Loucy (cell line): Measurements from ENCODE around the gene UQCR11.

Experiments used
- H2AFZ ChIP-seq: fragments of 200-600 bp; sonication (generic); 2 replicates; pipeline ENCODE4 v1.6.0; 2016; ENCODE audit warnings: antibody characterized with exemption, mild to moderate bottlenecking, low read length, moderate library complexity
- H3F3A ChIP-seq: fragments of 200-600 bp; 2 replicates; pipeline ENCODE4 v1.6.0; 2016; ENCODE audit warnings: antibody characterized with exemption, low read depth, mild to moderate bottlenecking
- H3K27me3 ChIP-seq: fragments of 200-600 bp; sonication (generic); 2 replicates; pipeline ENCODE4 v1.6.1; 2014; ENCODE audit warnings: low read length, mild to moderate bottlenecking; ENCODE audit not compliant: insufficient read depth, poor library complexity, severe bottlenecking
- H3K36me3 ChIP-seq: fragments of 200-600 bp; sonication (generic); 2 replicates; pipeline ENCODE4 v1.6.1; 2016; ENCODE audit warnings: low read length; ENCODE audit not compliant: insufficient read depth
- H3K4me1 ChIP-seq: fragments of 200-600 bp; sonication (generic); 2 replicates; pipeline ENCODE4 v1.5.1; 2014; ENCODE audit warnings: low read length, mild to moderate bottlenecking; ENCODE audit not compliant: insufficient read depth, poor library complexity, severe bottlenecking
- H3K4me2 ChIP-seq: fragments of 200-600 bp; sonication (generic); 2 replicates; pipeline ENCODE4 v1.6.0; 2014; ENCODE audit warnings: antibody characterized with exemption, low read length, low read depth, mild to moderate bottlenecking; ENCODE audit not compliant: poor library complexity, severe bottlenecking
- H3K4me3 ChIP-seq: fragments of 200-600 bp; sonication (generic); 2 replicates; pipeline ENCODE4 v1.5.1; 2014; ENCODE audit warnings: low read length, mild to moderate bottlenecking, mixed read lengths; ENCODE audit not compliant: poor library complexity, severe bottlenecking
- H3K79me2 ChIP-seq: fragments of 200-600 bp; sonication (generic); 2 replicates; pipeline ENCODE4 v1.6.1; 2014; ENCODE audit warnings: low read length; ENCODE audit not compliant: insufficient read depth
- H3K9ac ChIP-seq: fragments of 200-600 bp; sonication (generic); 2 replicates; pipeline ENCODE4 v1.6.0; 2014; ENCODE audit warnings: mild to moderate bottlenecking, low read depth, low read length, moderate library complexity; ENCODE audit not compliant: poor library complexity, severe bottlenecking
- H3K9me2 ChIP-seq: fragments of 200-600 bp; sonication (generic); replicated peaks from 2 replicates; pipeline ENCODE4 v1.6.1; 2016; ENCODE audit warnings: low read depth, low read length, mixed read lengths
- H3K9me3 ChIP-seq: fragments of 200-600 bp; sonication (generic); 2 replicates; pipeline ENCODE4 v1.6.1; 2014; ENCODE audit warnings: mild to moderate bottlenecking, antibody characterized with exemption, low read length, low read depth; ENCODE audit not compliant: insufficient read depth
- H4K20me1 ChIP-seq: fragments of 200-600 bp; sonication (generic); 2 replicates; pipeline ENCODE4 v1.6.0; 2014; ENCODE audit warnings: antibody characterized with exemption, low read length, mild to moderate bottlenecking; ENCODE audit not compliant: insufficient read depth, poor library complexity, severe bottlenecking
- CTCF ChIP-seq: fragments of 200-600 bp; sonication (generic); conservative IDR thresholded peaks from 2 replicates; pipeline ENCODE4 v1.5.1; 2014; ENCODE audit warnings: mild to moderate bottlenecking, antibody characterized with exemption, low read length
- EZH2phosphoT487 ChIP-seq: fragments of 200-600 bp; IDR thresholded peaks from 2 replicates; pipeline ENCODE4 v1.6.1; 2018; ENCODE audit warnings: antibody characterized with exemption, mild to moderate bottlenecking, moderate library complexity, borderline replicate concordance

The UQCR11 gene

GRCh38 chr19:1630811-1631210 lies 25.5 kb upstream of the UQCR11 start:
- Histone ChIP-seq H3K4me2 (no peak overlapping the region), H3K4me1 (no peaks in the 10 kb centered on the region), H3F3A (no peaks in the 10 kb centered on the region), H3K36me3 (peaks cover 67% of the 10 kb centered on the region; the same call in 1 of the 2 replicates), H3K79me2 (peaks cover 51% of the 10 kb centered on the region), H3K9me3 (no peaks in the 10 kb centered on the region), H3K4me3 (no peak overlapping the region), H3K27me3 (no peaks in the 10 kb centered on the region), H2AFZ (no peak overlapping the region), H4K20me1 (peaks cover 55% of the 10 kb centered on the region), H3K9ac (no peak overlapping the region), H3K9me2 (no peaks in the 10 kb centered on the region)
- TF ChIP-seq EZH2phosphoT487, result no peak
- TF ChIP-seq CTCF, result no peak

- no peaks in the 10 kb centered on the region for H3K4me1 ChIP-seq
- H3K27me3 ChIP-seq, result no peaks in the 10 kb centered on the region
- H3K9me3 ChIP-seq, result no peaks in the 10 kb centered on the region
- no peaks in the 10 kb centered on the region for H3K9me2 ChIP-seq
- H3K79me2 ChIP-seq, result peaks cover 43% of the 10 kb centered on the region
- H3K9ac ChIP-seq, result no peak overlapping the region
- no peaks in the 10 kb centered on the region for H3F3A ChIP-seq
- H3K4me2 ChIP-seq, result no peak overlapping the region
- H3K4me3 ChIP-seq, result no peak overlapping the region
- peaks cover 67% of the 10 kb centered on the region; the same call in 1 of the 2 replicates for H3K36me3 ChIP-seq
- H2AFZ ChIP-seq, result no peak overlapping the region
- H4K20me1 ChIP-seq, result peaks cover 47% of the 10 kb centered on the region
- TF ChIP-seq CTCF (no peak), EZH2phosphoT487 (no peak)
These were observed 24.8 kb upstream of the UQCR11 start for GRCh38 chr19:1630012-1630411.

- H3K9me2 ChIP-seq, result no peaks in the 10 kb centered on the region
- H3K27me3 ChIP-seq, result no peaks in the 10 kb centered on the region
- H2AFZ ChIP-seq, result no peak overlapping the region
- no peak overlapping the region for H3K9ac ChIP-seq
- TF ChIP-seq CTCF (no peak), EZH2phosphoT487 (no peak)
- no peak overlapping the region for H3K4me2 ChIP-seq
- peaks cover 40% of the 10 kb centered on the region for H4K20me1 ChIP-seq
- peaks cover 67% of the 10 kb centered on the region; the same call in 1 of the 2 replicates for H3K36me3 ChIP-seq
- H3K9me3 ChIP-seq, result no peaks in the 10 kb centered on the region
- peaks cover 36% of the 10 kb centered on the region for H3K79me2 ChIP-seq
- no peaks in the 10 kb centered on the region for H3K4me1 ChIP-seq
- no peaks in the 10 kb centered on the region for H3F3A ChIP-seq
- no peak overlapping the region for H3K4me3 ChIP-seq
These were observed 24.1 kb upstream of the UQCR11 start for GRCh38 chr19:1629256-1629808.
